NCI-H1436 (cell line): Measurements from ENCODE around the gene SUV39H2.
A peak's percentile ranks its signal among the peaks of the same experiment; 100 is the strongest.
"Not testable (repeated sequence)": the region's sequence is repeated elsewhere in the genome, so short reads cannot be mapped to it uniquely, and the experiment has no call there.

Experiments used
- DNase-seq: peaks from one replicate; lab custom pipeline; 2025; lab: John Stamatoyannopoulos, UW

Gene SUV39H2

DNA sequence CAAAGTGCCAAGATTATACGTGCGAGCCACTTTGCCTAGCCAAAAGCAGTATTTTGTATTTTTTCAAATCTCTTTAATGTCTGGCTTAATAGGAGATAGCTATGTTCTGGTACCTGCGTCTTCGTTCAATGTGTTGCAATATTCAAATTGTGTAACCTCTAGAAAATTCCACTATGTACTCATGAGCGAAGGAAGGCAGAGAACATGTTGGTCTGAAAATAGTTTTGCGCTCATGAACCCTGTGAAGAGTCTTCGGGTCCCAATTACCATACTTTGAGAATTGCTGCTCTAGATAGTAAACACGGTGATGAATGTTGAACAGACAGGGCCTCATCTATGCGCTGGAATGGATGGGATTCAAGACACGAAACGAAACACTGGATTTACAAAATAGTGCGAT lies 2.7 kb upstream of the SUV39H2 start:
- DNase-seq: no peak

DNA sequence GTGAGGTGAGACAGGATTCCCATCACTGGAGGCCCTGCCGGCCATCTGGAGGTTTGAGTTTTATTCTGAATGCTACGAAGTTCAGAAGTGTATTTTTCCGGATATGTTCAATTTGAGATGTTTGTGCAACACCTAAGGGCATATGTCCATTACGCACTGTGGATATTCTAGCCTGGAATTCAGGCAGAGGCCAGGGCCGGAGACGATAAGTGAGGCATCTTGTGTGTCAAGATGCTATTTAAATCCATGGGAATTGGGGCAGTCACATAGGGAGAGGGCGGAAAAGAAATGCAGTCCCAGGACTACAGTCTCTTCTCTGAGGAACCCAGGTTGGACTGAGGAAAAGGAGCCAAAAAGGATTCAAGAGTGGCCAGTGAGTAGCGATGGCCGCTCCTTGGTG lies 1.9 kb upstream of the SUV39H2 start:
- DNase-seq: no peak

DNA sequence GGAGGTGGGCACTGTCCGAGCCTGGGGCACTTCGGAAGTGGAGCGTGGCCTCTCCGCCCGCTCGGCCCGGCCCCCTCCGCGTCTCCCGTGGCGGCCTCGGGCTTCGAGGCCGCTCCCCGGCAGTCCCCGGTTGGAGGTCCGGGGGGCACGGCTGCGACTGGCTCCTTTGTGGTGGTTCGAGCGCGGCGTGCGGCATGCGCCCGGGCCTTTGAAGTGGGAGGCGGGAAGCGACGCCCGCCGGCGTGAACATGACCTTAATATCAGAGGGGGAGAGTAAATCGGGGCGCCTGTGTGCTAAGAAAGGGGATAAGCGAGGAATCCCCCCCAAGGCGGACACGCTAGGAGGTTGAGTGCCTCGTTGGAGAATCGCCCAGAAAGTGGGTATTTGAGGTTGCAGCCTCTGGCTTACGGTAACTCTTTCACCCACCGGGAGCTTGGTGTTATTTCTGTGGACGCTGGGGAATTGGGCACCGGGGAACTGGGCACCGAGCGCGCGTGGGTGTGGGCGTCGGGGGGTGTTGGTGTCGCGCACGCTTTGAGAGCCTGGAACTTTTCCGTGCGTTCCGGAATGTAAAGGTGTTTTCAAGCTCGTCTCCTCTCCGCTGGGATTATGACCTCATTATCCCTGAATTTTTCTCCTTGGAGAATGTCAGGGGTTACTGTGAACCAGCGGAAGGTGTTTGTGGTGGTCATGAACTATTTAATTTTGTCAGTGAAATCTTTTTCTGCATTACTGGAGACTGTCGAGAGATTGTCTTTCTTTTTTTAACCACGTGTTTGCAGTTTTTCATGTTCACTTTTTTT lies 660 bp downstream of the SUV39H2 start:
- DNase-seq: no peak

DNA sequence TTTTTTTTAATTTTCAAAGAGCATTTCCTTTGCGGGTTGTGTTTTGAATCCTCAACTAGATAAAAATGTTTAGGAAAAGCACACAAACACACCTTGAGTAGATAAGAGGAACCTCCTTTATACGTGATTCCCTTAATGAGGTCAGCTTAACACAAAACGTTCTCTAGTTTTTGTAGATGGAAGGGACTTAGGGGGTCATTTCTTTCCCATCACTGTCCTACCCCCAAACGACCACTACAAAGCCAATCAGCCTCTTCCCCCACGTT lies 1.2 kb downstream of the SUV39H2 start:
- DNase-seq: no peak

DNA sequence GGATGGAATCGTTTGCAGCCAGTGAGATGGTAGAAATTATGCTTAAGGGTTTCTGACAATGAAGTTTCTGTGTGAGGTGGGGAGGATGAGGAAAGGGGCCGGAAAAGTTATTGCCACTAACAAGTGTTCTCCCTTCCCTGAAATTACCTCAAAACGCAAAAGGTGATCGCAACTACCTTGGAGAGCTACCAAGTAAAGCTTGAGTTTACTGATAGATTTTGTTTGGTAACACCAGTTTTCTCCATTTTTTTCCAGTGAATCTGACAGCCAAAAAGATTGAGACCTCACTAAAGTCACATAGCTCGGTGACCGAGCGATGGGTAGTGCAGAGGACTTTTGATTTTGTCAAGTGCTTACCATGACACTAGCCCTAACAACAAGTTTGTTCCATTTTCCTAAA lies 1.6 kb downstream of the SUV39H2 start:
- DNase-seq: no peak

DNA sequence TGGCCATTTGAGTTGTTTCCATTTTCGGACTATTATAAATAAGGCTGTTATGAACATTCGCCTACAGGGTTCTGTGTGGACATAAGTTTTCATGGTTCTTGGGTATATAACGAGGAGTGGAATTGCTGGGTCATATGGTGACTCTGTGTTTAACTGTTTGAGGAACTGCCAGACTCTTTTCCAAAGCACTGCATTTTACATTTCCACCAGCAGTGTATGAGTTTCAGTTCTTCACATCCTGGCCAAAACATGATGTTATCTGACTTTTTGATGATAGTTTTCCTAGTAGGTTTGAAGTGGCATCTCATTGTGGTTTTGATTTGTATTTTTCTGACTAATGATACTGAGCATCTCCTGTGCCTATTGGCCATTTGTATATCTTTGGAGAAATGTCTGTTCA lies 5.4 kb downstream of the SUV39H2 start:
- DNase-seq: no peak

DNA sequence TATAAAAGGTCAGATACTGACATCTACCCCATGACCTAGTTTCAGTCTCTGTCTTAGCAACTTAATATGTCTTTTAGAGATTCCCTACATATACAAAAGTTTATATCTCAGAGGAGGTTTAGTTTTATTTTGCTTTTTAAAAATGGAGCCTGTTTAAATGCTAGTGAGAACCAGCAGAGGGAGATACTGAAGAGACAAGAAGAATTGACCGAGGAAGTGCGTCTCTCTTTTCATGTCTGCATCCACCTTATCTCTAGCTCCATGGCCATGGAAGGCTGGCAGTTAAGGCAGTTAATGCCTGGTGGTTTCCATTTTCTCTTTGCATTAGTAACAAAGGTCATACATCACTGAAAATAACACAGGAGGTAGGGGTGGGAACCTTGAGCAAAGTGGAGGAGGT lies 10.7 kb downstream of the SUV39H2 start:
- DNase-seq: no peak

DNA sequence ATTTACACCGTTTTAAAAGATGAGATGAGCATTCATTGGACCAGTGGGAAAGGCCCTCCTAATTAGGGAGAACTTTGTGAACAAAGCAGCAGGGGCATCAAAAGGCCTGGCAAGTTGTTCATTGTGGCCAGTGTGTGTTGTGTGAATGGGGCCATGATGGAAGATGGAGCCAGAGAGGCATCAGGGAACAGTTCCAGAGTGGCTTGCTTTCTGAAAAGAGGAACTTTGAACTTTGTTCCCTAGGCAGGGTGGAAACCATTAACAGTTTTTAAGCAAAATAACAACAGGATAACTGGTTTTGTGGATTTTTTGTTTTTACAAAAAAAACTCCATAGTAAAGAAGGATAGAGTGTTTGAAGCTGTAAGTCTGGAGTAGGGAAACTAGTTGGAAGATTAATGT lies 12.5 kb downstream of the SUV39H2 start:
- DNase-seq: no peak

DNA sequence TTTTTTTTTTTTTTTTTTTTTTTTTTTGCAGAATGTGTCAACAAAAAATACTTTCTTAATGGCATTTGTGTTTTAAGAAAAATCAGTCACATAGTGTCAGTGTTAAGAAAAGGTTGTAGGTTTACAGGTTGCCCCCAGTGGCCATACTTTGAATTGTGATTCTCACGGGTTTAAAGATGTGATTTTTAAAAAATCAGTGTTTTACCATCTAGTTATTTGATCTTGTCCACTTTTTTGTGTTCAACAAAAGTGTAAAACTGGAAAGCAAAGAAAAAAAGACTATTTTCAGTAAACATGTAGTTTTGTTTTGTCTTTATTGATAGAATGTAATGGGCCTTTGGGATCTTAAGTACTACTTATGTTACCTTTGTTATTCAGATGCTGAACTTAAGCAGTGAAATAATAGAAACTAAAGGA lies 25.7 kb downstream of the SUV39H2 start:
- DNase-seq: peak; percentile 1

DNA sequence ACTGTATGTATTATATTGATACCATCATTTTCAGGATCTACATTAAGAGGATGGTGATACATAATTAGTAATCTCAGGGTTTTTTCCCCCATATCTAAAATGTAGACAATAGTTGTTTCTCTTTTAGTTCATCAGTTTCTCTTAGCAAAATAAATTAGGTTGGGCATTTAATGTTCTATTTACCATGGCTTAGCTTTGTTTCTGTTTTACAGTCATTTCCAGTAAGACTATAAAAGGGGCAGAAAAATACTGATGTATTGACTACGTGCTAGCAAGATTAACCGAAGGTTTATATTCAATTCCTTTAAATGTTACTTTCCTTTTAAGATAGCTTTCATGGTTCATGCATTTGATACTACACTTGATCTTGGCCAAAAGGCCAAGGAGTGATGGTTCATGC lies 26.2 kb downstream of the SUV39H2 start:
- DNase-seq: no peak

DNA sequence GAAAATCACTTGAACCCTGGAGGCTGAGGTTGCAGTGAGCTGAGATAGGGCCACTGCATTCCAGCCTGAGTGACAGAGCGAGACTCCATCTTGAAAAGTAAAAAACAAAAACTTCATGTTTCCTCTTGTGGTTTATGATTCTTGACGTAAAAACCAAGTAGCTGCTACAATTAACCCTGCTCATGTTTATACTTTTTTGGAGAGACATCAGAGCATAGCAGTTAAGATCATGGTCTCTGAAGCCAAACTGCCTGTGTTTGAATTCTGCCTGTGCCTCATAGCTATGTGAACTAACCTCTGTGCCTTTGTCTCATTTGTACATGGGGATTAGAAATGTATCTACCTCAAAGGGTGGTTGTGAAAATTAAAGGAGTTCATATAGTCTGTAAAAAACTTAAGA lies 27.2 kb downstream of the SUV39H2 start:
- no peak for DNase-seq

DNA sequence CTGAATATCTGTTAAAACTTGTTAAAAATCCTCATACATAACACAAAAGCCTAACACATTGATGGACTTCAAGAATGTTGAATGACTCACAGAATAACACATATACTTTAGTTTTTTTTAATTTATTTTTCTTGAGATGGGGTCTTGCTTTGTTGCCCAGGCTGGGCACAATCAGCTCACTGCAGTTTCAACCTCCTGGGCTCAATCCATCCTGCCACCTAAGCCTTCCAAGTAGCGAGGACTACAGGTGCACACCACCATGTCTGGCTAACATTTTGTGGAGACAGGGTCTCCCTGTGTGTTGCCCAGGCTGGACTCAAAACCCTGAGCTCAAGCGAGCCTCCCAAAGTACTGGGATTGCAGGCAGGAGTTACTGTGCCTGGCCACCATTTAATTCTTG lies 28.1 kb downstream of the SUV39H2 start:
- no peak for DNase-seq

DNA sequence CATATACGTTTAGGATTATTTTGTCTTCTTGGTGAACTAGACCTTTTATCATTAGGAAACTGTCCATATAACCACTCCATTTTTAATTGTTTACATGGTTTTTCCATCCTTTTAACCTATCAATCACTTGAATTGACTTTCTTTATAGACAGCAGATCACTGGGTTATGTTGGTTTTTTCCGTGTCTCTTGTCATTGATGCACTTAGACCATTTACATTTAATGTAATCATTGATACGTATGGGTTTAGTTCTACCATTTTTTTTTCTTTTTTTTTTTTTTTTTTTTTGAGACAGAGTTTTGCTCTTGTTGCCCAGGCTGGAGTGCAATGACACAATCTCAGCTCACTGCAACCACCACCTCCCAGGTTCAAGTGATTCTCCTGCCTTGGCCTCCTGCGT lies 28.9 kb downstream of the SUV39H2 start:
- not testable (repeated sequence) for DNase-seq

DNA sequence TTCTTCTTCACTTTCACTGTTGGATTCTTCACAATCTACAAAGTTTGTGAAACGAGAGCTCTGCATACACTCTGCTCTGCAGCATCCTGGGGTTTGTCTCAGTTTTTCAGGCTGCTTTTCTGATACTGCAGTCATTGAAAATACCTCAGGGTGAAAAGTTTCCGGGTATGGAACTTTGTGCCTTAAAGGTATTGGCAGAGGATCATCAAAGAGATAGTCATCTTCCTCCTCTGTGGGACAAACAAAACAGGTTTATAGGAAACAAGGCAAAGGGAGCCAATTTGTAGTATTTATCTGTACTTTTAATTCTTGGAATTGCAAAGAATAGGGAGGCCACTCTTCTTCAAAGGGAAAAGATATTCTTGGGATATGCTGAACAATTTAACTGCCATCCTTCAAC lies 30.4 kb downstream of the SUV39H2 start:
- no peak for DNase-seq

DNA sequence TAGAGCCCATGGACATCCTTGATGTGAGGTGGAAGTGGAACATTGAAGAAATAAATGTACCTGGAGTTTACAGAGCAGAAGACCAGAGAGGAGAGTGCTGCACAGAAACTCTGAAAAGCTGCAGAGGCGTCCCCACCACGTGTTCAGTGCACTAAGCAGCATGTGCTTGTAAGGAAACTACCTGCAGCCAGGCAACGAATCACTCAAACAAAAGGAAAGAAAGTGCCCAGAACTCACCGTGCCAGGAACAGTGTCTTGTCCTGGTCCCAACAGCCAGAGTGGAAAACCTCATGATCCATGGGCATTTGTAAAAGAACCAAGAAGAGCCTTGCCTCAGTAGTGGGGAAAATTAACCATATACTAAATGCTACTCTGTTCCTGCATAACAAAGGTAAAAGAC lies 32.3 kb downstream of the SUV39H2 start:
- no peak for DNase-seq

DNA sequence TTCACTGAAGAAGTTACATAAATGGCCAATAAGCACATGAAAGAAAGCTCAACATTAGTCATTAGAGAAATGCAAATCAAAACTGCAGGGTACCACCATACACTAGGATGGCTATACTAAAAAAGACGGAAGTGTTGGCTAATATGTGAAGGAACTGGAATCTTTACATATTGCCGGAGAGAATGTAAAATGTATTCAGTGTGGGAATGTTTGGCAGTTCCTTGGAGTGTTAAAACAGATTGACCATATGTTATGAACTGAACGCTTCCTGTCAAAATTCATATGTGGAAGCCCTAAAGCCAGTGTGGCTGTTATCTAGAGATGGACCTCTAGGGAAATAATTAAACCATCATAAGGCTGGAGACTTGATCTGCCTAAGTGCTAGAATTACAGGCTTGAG lies 33.1 kb downstream of the SUV39H2 start:
- DNase-seq: no peak

DNA sequence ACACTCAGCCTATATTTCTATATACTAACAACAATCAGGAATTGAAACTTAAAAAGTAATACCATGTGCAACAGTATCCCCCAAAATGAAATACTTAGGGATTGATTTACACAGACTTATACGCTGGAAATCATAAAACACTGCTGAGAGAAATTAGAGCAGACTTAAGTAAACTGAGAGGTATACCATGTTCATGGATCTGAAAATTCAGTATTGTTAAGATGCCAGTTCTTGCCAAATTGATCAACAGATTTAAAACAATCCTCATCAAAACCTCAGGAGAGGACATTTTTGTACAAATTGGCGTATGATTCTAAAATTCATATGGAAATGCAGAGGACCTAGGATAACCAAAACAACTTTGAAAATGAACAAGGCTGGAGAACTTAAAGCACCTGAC lies 37.9 kb downstream of the SUV39H2 start:
- no peak for DNase-seq

DNA sequence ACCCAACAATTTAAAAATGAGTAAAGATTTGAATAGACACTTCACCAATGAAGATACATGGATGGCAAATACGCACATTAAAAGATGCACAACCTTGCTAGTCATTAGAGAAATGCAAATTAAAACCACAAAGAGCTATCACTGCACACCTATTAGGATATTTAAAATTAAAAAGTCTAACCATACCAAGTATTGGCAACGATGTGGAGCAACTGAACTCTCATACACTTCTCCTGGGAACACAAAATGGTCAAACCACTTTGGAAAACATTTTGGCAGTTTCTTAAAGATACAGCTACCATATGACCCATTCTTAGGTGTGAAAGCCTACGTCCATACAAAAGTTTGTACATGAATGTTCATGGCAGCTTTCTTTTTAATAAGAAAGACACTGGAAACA lies 39.2 kb downstream of the SUV39H2 start:
- no peak for DNase-seq

DNA sequence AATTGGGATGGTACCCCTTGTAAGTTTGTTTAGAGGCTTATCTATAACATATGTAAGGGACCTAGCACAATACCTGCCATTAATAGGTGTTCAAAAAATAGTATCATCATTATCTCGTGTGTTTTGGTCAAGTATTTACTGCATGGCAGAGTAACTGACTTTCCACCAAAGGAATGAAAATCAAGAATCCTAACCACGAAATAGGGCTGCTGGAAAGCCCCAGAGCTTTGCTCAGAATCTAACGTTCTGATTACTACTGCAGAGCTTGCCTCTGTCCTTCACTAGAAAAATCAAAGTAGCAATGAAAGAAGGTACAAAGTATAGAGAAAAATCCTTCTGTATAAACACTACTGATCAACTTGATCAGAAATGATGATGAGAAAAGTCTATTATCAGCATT lies 40.3 kb downstream of the SUV39H2 start:
- DNase-seq: no peak

DNA sequence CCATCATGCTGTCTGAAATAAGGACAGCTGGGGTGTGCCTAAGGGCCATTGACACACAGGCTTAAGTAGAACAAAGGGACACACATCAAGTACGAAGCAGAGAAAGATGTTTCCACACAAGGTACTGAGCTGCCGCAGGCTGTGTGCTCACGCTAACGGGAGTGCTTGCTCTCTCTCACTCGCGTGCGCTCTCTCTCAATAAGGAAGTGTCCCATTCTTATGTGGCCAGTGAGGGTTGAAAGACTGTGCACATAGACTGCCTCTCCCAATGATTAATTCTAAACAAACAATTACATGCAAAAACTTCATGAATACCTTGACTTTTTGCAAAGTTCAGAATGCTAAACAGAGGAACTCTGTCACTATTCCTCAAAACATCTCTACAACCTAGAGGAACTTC lies 45.3 kb downstream of the SUV39H2 start:
- no peak for DNase-seq

DNA sequence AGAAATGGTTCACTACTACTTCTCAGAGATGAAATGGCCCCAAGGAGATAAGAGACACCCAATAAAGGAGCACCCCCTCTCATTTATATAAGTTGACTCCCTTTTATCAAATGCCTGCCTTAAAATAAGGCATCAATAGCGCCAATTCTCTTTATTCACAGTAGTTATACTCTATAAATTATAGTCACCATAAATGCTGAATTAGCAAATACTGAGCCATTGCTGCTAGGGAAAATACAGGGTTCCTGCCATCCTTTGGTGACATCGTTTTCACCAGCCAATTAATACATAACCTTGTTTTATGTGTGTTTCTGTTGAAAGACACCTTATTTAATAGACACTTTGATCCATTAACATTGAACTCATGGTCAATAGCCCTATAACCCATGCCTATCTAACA lies 46.6 kb downstream of the SUV39H2 start:
- no peak for DNase-seq

DNA sequence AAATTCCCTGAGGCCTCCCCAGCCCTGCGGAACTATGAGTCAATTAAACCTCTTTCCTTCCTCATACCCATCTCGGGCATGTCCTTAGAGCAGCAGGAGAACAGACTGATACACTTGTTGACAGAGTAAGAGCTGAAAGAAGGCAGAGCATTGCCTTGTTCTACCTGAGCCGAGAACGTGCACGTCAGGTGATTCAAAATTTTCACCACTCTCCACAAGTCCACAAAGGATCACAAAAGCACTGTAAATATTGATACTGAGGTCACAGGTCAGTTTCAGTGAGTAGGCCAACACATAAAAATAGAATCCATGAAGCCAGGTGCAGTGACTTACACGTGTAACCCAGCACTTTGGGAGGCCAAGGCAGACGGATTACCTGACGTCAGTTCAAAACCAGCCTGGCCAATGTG lies 47.4 kb downstream of the SUV39H2 start:
- DNase-seq: no peak

DNA sequence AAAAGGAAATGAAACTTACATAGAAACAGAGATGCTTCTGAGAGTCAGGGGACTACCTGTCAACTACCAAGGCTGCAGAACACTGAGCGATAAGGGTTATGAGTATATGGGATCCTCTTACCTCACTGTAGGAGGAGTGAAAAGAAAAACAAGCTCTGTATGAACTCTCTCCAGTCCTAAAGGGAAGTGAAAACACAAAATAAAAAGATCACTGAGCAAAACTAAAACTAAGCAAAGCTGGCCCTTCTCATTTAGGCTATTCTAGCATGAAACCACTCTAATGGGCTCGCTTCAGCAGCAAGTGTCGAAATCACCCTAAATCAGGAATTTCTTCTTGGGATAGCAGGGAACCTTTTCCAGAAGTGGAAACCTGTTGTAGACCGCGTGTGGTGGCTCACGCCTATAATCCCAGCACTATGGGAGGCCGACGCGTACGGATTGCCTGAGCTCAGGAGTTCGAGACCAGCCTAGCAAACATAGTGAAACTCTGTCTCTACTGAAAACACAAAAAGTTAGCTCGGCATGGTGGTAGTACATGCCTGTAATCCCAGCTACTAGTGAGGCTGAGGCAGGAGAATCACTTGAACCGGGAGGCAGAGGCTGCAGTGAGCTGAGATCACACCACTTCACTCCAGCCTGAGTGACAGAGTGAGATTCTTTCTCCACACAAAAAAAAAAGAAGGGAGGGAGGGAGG lies 48.2 kb downstream of the SUV39H2 start:
- no peak for DNase-seq

DNA sequence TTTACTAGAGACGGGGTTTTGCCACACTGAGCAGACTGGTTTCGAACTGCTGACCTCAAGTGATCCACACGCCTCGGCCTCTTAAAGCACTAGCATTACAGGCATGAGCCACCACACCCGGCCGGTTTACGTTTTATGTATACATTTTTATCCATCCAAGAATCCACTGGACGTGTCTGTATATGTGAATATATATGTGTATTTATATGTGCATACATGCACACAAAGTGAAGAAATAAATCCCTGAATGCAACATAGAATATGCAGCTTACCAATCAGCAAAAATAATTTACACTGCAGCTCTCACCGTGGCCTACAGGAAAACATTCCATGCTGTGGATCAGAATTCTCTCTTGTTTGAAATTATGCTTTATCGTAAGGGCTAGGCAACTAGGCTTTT lies 51.9 kb downstream of the SUV39H2 start:
- no peak for DNase-seq
